ENCODE measurements around the gene MPP3.
"Not testable (repeated sequence)": the region's sequence is repeated elsewhere in the genome, so short reads cannot be mapped to it uniquely, and the experiment has no call there.

Gene MPP3, protein sequence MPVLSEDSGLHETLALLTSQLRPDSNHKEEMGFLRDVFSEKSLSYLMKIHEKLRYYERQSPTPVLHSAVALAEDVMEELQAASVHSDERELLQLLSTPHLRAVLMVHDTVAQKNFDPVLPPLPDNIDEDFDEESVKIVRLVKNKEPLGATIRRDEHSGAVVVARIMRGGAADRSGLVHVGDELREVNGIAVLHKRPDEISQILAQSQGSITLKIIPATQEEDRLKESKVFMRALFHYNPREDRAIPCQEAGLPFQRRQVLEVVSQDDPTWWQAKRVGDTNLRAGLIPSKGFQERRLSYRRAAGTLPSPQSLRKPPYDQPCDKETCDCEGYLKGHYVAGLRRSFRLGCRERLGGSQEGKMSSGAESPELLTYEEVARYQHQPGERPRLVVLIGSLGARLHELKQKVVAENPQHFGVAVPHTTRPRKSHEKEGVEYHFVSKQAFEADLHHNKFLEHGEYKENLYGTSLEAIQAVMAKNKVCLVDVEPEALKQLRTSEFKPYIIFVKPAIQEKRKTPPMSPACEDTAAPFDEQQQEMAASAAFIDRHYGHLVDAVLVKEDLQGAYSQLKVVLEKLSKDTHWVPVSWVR

DNA sequence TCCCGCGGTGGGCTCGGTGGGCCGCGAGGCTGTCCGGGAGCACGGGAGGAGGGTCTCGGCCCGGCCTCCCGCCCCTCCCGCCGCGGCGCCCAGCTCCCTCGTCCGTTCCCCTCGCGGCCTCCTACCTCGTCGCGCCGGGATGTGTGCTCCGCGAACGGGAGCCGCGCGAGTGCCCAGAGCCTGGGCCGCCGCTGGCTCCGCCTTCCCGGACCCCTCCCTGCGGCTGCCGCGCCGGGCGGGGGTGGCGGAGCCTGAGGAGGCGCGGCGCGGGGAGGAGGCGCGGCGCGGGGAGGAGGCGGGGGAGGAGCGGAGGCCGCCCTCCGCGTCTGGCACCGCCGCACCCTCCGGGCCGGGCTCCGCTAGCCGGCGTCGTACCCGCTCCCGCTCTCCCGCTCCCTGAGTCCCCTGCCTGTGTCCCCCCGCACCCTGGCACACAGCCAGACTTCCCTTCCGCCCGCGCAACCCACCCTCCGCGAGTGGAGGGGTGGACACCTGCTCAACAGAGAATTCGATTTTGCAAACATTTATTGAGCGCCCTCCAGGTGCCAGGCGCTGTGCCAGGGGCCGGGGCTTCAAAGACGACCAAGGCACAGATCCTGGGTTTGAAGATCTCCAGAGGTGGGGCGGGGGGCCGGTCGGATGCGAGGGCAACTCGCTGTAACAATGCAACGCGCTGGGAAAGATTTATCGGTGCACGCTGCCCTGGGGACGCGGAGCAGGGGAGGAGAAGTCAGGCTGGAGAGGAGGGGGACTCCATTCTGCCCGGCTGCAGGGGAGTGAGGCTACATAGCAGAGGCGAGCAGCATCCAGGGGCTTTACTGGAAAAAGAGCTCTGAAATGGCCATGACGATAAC lies at the start of gene MPP3:
Gene MPP3, minus strand, starts transcription at position 171 of the 854 bp plus-strand sequence. CDS start 1,240 bp downstream, outside the sequence.
- in situ Hi-C loops (cut with MboI; ENCODE audit: low sequenced_read_pairs), result no loop called here

DNA sequence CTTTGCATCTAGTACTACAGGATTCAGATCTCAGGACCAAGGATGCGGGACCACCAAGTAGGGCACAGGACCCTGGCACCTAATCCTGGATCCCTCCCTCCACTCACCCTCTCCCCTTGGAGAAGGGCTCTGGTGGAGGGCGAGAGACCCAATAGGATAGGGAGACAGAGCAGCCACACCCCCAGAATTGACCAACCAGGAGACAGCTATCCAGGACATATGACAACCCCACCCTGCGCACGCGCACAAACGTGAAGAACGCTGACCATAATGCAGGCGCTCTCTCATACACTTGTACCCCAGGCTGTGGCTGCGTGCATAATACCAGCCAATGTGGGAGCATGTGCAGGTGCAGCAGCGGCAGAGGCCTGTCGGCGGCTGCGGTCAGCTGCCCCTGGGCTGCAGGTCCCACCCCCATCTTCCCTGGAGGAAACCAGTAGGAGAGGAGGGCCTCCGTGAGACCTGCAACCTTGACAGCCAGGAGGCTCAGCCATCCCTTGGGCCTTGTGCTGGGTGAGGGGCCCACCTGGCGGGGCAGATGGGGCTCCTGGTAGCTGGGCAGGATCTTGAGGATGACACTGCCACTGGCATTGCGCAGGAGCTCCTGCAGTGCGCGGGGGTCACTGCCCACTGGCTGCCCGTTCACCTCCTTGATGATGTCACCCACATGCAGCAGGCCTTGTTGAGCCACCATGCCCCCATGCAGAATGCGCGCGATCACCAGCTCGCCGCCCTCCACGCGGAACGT lies 49.0 kb upstream of the MPP3 start:
- in situ Hi-C loops (cut with MboI; ENCODE audit: low sequenced_read_pairs), result no loop called here

DNA sequence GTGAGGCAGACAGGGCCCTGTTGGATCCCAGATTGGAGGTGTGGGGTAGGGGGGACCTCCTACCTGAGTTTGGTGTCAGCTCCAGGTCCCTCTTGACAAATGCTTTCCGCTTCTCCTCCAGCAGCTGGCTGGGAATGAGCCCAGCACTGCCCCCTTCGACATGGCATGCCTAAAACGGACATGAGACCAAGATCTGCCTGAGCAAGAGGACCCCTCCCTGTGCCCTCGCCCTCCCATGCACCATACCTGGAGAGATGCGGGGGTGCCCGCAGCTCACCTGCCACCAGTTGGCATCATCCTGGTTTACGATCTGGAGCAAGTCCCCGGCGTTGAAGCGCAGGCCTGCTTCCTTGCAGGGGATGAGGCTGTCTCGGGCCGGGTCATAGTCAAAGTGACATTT lies 48.2 kb upstream of the MPP3 start:
- in situ Hi-C loops (cut with MboI; ENCODE audit: low sequenced_read_pairs), result no loop called here

DNA sequence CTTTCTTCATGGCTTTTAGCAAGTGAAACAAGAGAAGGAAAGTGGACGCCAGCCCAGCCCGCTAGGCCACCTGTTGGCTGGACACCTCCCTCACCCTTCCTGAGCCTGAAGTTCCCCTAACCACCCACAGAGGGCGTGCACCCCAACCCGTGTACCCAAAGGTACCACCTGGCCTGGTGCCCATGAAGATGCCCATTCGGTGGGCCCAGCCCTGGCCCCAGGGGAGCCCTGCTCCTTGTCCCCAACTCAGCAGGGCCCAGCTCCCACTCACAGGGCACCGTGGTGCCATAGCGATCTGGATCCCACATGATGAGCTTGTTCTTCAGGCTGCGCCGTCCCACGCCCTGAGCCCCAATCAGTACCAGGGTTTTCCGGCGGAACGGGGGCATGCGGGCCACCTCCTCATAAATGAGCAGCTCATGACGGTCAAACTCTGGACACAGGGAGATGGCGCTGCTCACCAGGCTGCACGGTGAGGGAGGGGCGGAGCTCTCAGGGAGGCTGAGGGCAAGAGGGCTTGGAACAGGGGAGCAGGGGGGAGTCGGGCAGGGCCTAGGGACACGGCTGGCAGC lies 47.6 kb upstream of the MPP3 start:
- in situ Hi-C loops (cut with MboI; ENCODE audit: low sequenced_read_pairs), result no loop called here

DNA sequence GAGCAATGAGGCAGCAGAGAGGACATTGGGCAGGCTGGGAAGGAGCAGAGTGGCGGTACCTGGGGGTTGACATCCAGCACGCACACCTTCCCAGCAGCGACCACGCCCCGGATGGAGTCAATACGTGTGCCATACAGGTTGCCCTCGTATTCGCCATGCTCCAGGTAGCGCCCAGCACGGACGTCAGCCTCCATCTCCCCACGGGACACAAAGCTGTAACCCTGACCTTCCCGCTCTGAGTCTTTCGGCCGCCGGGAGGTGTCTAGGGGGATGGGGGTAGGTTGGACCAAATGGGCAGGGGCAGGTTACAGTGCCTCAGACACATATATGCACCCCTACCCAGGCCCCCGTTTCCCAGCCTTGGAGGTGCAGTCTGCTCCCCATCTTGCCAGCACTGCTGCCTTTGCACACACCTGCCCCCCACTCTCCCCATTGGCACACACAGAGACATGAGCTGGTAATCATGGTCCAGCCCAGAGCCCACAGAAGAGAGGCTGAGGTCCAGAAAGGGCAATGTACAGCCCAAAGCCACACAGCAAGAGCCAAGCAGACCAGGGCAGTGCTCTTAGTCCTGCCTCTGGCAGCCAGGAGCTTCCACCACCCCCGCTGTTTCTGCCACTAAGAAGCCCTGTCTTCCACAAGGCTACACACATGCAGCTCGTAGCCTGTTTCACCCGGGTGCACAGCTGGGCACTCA lies 46.9 kb upstream of the MPP3 start:
- in situ Hi-C loops (cut with MboI; ENCODE audit: low sequenced_read_pairs), result no loop called here

DNA sequence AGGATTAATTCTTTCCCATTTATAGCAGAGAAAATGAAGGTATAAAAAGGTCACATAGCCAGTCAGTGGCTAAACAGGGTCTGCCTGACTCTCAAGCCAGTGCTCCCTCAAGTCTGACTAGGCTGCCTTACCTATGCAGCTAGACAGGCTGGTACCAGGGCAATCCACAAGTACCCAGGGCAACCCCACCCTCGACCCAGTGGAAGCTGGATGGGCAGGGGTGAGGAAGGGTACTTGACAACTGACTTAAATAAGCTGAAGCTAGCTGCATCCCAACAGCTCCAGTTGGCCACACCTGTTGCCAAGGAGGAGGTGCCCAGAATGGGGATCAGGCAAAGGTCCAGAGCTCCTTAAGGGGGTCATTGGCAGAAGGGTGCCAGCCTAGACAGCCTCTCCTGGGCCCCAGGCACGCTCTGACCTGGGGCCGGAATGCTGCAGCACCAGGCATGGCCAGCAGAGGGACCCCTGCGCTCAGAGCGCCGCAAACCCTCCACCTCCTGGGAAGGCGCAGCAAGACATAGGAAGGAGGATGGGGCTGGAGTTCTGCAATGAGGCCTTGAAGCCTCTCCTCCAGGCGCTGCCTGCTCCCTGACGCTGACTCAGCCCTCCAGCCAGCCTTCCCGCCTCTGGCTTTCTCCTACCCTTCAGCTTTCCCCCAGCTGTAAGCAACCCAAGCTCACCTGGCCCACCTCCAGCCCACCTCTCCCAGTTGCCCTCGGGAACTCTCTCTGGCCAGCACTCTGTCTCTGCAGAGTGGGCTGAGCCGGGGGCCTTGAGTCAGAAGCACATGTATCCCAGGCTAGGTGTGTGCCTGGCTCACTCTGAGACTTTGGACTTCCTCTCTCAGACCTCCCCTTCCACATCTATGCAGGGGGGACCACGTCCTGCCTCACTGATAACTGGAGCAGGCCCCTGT lies 45.6 kb upstream of the MPP3 start:
- in situ Hi-C loops (cut with MboI; ENCODE audit: low sequenced_read_pairs), result no loop called here

DNA sequence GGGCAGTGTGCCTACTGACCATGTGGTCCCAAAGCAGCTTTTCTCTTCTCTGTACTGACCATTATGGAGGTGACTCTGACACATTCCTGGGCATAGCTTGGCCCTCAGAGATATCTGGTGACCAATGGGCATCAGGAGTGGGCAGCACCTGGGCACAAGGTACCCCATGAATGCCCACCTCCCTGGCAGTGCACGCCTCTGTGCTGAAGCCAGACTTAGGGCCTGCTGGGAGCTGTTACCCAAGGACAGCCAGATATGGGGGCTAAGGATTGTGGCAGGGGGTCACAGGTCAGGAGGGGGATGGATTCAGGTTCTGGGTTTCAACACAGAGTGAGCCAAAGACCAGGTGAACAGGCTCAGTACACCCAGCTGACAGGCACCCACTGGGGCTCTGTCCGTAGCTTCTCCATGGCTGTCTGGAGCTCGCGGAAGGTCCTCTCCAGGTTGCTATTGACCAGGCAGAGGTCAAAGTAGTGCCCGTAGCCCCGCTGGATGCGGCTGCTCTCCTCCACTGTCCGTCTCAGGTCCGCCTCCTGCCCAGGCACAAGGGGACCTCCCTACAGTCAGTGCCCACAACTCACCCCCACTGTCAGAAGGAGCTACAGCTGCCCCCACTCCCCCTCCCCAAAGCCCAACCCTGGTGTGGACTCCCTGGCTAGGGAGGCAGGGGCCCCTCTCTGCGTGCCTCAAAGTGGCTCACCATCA lies 44.7 kb upstream of the MPP3 start:
- in situ Hi-C loops (cut with MboI; ENCODE audit: low sequenced_read_pairs), result no loop called here

DNA sequence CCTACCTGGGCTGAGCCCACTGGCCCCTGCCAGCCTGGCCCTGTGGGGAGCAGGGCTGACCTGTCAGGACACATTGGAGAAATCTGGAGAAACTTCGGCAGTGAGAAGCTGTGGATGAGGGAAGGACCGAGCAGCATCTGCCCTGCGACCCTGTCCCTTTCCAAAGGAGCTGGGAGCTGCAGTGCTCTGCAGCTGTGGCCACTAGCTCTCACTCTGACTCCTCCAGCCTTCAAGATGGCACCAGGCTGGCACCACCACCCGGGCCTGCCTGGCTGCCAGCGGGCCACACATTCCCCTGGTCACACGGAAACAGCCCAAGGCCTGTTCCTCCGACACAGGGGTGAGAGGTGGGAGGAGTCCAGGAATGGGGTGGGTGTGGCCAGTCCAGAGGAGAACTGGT lies 44.1 kb upstream of the MPP3 start:
- in situ Hi-C loops (cut with MboI; ENCODE audit: low sequenced_read_pairs), result no loop called here

DNA sequence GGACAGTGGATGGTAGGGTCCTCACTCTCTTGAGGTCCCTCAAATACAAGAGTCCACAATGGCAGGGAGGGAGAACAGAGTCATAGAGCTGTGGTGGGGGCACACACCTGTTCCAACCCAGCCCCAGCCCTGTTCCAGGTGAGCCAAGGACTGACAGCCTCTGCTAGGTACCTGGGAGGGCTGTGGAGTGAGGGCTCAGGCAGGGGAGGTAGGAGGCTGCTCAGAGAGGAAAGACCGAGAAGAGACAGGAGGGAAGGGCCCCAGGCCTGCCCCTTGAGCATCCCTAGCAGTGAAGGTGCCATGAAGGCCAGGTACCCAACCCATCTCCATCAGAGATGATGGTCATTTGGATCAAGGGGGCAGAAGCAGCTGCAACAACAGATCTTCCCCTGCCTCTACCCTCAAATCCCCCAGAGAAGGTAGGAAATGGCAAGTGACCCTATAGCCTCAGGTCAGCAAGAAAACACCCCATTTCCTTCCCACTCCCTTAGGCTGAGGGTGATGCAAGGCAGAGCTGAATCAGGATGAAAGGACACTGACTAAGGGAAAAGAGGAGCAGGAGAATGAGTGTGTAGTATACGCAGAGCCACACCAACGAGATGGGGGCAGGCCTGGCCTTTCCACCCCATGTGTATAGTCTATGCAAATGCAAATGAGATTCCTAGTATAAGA lies 42.7 kb upstream of the MPP3 start:
- in situ Hi-C loops (cut with MboI; ENCODE audit: low sequenced_read_pairs), result no loop called here

DNA sequence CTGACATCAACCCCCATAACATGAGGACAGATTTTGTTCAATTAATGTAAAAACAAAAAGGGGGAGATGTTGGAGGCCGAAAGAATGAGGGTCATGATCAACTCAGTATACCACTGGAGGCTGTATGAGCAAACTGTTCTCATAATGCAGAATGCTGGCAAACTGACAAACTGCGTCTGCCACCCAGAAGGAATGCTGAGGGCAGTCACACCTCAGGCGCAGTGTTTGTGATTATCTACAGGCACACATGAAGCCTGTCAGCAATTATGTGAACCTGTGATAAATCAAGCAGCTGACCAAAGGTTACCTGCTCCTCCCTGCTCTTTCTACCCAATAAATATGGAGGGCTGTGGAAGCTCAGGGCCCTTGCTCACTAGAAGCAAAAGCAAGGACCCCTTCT lies 41.3 kb upstream of the MPP3 start:
- in situ Hi-C loops (cut with MboI; ENCODE audit: low sequenced_read_pairs), result no loop called here

DNA sequence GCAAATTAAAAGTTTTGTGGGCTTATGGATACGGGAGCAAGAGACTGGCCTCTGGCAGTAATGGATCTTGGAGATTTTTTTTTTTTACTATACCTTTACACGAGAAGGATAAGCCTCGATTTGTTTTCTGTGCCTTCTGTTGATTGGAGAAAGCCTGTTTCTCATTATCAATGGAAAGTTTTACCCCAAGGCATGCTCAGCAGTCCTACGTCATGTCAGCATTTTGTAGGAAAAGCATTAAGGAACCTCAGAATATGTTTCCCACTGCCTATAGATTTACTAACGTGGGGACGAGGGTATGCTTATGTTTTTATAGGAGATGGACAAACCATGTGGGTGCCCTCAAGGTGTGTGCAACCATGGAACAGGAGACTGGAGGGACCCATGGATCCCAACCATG lies 40.9 kb upstream of the MPP3 start:
- in situ Hi-C loops (cut with MboI; ENCODE audit: low sequenced_read_pairs), result no loop called here

DNA sequence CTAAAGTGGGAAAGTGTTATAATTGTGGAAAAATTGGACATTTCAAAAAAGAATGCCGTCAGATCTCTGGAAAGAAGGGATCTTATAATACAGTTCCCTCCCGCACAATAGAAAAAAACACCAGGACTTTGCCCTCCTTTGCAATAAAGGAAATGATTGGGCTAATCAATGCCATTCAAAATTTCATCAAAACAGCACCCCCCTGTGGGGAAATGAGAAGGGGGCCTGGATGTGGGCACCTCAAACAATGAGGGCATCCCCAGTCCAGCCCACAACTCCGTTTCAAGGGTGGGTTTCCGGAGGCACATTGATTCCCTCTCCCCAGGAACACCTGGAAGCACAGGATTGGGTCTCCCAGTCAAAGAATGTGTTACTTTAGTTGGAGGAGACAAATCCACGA lies 40.1 kb upstream of the MPP3 start:
- in situ Hi-C loops (cut with MboI; ENCODE audit: low sequenced_read_pairs), result no loop called here

DNA sequence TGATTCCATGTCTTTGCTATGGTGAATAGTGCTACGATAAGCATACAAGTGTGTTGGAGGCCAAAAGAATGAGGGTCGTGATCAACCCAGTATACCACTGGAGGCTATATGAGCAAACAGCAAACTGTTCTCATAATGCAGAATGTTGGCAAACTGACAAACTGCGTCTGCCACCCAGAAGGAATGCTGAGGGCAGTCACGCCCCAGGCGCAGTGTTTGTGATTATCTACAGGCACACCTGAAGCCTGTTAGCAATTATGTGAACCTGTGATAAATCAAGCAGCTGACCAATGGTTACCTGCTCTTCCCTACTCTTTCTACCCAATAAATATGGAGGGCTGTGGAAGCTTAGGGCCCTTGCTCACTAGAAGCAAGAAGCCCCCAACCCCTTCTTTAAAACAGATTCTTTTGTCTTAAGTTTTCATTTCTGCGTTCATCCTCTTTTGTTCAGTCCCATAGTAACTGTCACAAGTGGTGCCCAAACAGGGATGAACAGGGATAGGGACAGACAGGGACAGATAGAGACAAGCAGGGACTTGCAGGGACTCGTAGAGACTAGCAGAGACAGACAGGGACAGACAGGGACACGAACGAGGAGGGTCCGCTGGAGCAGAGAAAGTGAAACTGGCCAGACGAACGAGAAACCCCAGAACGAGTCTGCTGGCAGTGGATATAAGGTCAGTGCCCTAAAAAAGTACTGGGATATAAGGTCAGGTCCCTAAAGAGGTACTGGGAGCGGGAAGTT lies 39.2 kb upstream of the MPP3 start:
- in situ Hi-C loops (cut with MboI; ENCODE audit: low sequenced_read_pairs), result no loop called here

DNA sequence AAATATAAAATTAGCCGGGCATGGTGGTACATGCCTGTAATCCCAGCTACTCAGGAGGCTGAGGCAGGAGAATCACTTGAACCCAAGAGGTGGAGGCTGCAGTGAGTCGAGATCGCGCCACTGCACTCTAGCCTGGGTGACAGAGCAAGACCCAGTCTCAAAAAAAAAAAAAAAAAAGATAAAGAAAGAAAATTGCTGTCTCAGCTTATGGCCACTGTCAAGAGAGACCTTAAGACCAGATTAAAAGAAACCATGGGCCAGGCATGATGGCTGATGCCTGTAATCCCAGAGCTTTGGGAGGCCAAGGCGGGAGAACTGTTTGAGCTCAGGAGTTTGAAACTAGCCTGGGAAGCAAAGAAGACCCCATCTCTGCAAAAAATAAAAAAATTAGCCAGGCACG lies 36.1 kb upstream of the MPP3 start:
- in situ Hi-C loops (cut with MboI; ENCODE audit: low sequenced_read_pairs), result not testable (repeated sequence)

DNA sequence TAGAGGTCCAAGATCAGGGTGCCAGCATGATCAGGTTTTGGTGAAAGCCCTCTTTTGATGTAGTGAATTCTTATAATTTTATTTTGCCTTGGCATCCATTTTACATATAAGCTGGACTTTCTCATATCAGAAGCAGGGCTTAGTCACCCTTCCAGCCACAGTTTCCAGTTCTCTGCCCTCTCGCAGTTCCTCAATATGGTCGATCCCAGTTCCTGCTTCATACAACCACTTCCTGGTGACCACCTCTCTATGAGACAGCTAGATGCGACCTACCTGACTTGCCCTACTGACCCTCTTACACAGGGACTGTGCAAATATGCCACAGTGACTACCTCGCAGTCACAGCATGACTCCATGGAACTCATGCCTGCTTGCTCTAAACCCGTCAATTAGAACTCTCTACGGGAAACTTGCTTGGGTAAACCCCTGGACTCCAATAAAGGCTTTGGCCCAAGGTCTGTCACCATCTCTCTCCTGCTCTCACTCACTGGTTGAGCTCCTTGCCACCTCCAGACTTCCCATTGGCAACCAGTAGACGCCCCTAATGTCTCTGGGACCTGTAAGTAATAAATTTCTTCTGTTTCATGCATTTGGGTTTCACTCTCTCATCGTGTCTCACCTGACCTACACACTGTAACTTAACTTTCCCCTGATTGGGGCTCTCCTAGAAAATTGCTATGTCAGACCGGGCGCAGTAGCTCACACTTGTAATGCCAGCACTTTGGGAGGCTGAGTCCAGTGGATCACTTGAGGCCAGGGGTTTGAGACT lies 35.5 kb upstream of the MPP3 start:
- in situ Hi-C loops (cut with MboI; ENCODE audit: low sequenced_read_pairs), result no loop called here

DNA sequence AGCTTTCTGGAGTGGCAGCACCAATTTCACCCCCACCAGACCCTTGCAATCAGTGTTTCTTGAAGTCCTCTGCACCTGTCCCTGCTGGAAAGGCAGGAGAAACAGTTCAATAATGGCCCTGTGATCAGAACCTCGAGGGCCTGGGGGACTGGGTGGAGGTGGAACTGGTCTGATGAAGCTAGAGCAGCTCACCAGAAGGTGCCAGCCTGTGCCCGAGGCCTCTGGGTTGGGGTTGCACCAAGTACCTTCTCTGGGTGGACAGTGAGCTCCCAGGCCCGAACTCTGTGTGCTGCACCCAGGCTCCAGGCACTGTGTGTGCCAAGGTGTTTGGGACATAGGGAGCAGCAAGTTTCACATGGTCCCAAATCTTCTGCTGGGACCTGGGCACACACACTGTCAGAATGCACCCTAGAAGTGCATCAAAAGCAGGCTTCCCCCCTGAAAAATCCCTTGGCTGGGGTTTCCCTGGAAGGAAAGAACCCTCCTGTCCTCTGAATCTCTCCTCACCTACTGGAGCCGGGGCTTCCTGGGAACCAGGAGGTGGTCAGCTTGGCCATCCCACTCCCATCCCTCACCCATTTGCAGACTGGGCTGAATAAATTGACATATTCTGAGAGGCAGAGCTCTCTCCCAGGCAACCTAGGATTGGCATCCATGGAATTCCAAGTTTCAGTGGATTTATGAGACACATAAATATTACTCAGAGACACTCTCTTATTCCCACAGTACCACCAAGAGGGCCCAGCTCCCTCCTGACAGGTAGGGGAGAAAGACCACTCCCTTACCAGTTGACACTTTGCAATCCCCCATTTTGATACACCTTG lies 31.4 kb upstream of the MPP3 start:
- in situ Hi-C loops (cut with MboI; ENCODE audit: low sequenced_read_pairs), result no loop called here

Data from HL-60/S4 treated with retinoic acid at 250 ng/mL for 4 days and 3 days (cell line).